SK-N-MC (cell line): ENCODE measurements around the gene REV1.

Source experiments
- EZH2 ChIP-seq: fragments of 200-600 bp; sonication (generic); IDR thresholded peaks from one replicate; pipeline ENCODE4 v1.6.1; 2017; ENCODE audit warnings: antibody characterized with exemption
- FOXP2 ChIP-seq: optimal IDR thresholded peaks from 2 replicates; pipeline ENCODE3; 2011; ENCODE audit warnings: mild to moderate bottlenecking, moderate library complexity; ENCODE audit not compliant: insufficient read depth; ENCODE audit errors: extremely low read length, control extremely low read depth
- POLR2AphosphoS5 ChIP-seq: IDR thresholded peaks from 2 replicates; pipeline ENCODE4 v1.6.1; 2012; ENCODE audit warnings: mild to moderate bottlenecking, low read depth, low read length, borderline replicate concordance

- no peak for TF ChIP-seq POLR2AphosphoS5
- no peak for TF ChIP-seq EZH2
- no peak for TF ChIP-seq FOXP2
These were observed 68.3 kb downstream of the REV1 start for GRCh38 chr2:99421469-99421868.
